GM19099 (cell line): Measurements from ENCODE around the gene KIF23.

Experiments used
- POLR2A ChIP-seq: IDR thresholded peaks from 3 replicates; pipeline ENCODE4 v1.6.1; 2011; ENCODE audit warnings: low read depth; ENCODE audit not compliant: insufficient read length; ENCODE audit errors: extremely low read depth

KIF23 gene

GRCh38 chr15:69451951-69452691 lies 38.0 kb downstream of the KIF23 start:
- no peak for TF ChIP-seq POLR2A

- peak; percentile 100 for TF ChIP-seq POLR2A
Measured at GRCh38 chr15:69452692-69453521, 38.8 kb downstream of the KIF23 start, which contains the start of gene RPLP1. Gene RPLP1, plus strand, starts transcription at chr15:69452818. Its CDS starts 131 bp downstream, at chr15:69452949.

- TF ChIP-seq POLR2A, result no peak
Measured at GRCh38 chr15:69454953-69455352, 40.8 kb downstream of the KIF23 start.

GRCh38 chr15:69456208-69457166 lies 42.3 kb downstream of the KIF23 start:
- TF ChIP-seq POLR2A, result no peak

- no peak for TF ChIP-seq POLR2A
Measured at GRCh38 chr15:69457304-69458280, 43.4 kb downstream of the KIF23 start.

GRCh38 chr15:69459066-69459465 lies 44.9 kb downstream of the KIF23 start:
- no peak for TF ChIP-seq POLR2A

GRCh38 chr15:69460481-69460880 lies 46.3 kb downstream of the KIF23 start:
- no peak for TF ChIP-seq POLR2A

GRCh38 chr15:69462030-69462492 lies 47.9 kb downstream of the KIF23 start:
- TF ChIP-seq POLR2A, result no peak

- TF ChIP-seq POLR2A, result peak; percentile 48
Measured at GRCh38 chr15:69462493-69463181, 48.5 kb downstream of the KIF23 start.

- no peak for TF ChIP-seq POLR2A
Measured at GRCh38 chr15:69463182-69463756, 49.1 kb downstream of the KIF23 start.

GRCh38 chr15:69465253-69465652 lies 51.1 kb downstream of the KIF23 start:
- TF ChIP-seq POLR2A, result no peak

- TF ChIP-seq POLR2A, result no peak
Measured at GRCh38 chr15:69466733-69467132, 52.6 kb downstream of the KIF23 start.

GRCh38 chr15:69467636-69468035 lies 53.5 kb downstream of the KIF23 start:
- TF ChIP-seq POLR2A, result no peak
